Measurements from ENCODE around the gene ERVW-1. TPM values are rescaled to one million over a fixed set of nuclear protein-coding genes. Genes with fewer than 3 reads are reported as not detected.

The ERVW-1 gene
- total and polyA plus RNA-seq, 2 donors = 0.14 TPM; not detected in 1

DNA sequence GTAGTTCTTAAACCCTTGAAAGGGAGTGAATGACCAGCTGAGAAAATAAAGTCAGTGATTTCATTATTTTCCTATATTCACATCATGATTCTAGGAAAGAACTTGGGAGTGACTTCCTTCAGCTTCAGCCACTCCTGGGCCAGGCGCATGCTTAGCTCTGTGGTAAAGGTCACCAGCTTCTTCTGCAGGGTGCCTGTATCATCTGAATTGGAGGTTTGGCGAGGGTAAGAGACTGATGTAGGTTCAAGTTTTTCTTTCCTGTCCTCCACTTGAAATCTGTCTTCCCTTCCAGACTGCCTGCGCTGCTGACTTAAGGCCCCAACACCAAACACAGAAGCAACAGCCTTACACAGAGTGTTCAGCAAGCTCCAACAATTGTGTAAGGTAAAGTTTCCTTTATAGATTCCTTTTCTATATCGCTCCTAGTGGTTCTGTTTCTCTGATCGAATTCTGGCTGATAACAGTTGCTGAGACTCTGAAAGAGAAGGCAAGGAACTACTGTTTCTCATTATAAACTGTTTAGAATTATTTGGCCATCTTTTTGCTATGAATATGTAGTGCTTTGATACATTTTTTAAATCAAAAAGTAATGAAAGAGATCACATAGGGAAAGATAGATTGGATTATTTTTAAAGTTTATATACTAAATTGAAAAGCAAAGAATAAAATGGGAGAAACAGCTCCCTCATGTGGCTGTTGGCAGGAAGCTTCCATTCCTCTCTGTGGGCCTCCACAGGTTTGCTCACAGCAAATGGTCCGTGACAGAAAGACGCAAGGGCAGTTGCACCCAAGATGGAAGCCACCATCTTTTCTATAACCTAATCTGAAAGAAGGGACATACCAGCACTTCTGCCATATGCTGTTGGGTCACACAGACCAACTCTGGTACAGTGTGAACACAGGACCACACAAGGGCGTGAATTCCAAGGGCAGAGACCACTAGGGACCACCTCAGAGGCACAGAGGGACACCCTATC is 16.4 kb downstream of the ERVW-1 start:
- no peaks in the 10 kb centered on the region for H3K9me3 ChIP-seq (ENCODE audit: control insufficient read depth in 2 of 2, insufficient read depth in 1 of 2, low read length in 1 of 2)
- WGBS = 90% methylated on average over 8 of the region's 8 CpGs
- no peaks in the 10 kb centered on the region for H3K27me3 ChIP-seq (ENCODE audit: control insufficient read depth in 2 of 2, insufficient read depth in 1 of 2, low read length in 1 of 2)
- H3K4me3 ChIP-seq (ENCODE audit: low read length in 2 of 2) = no peak overlapping the region
- no peak overlapping the region for H3K27ac ChIP-seq (ENCODE audit: low read depth in 1 of 2, low read length in 1 of 2)
- peak in 6 of 9 donors; percentile 5 to 54 (median 15) for DNase-seq (ENCODE audit: low read depth in 6 of 9, low spot score in 9 of 9)
- no peaks in the 10 kb centered on the region for H3K4me1 ChIP-seq (ENCODE audit: control insufficient read depth in 2 of 2, insufficient read depth in 2 of 2, low read length in 2 of 2)
- H3K36me3 ChIP-seq (ENCODE audit: control insufficient read depth in 2 of 2, insufficient read depth in 2 of 2, low read length in 1 of 2) = peaks cover 2 to 5% of the 10 kb centered on the region in 2 donors

DNA sequence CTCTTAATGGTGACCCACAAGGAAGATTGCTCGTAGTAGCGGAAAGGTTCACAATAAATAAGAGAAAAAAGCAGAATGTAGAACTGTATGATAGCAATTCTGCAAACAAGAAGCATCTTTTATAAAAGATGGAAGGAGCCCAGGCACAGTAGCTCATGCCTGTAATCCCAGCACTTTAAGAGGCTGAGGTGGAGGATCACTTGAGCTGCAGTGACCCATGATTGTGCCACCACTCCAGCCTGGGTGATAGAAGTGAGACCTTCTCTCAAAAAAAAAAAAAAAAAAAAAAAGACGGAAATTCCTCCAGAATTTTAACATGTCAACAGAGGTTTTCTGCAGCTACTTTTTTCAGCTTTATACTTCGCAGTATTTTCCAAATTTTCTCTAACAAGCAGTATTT is 17.2 kb downstream of the ERVW-1 start:
- WGBS = 98% methylated on average over 4 of the region's 4 CpGs
- no peak overlapping the region for H3K27ac ChIP-seq (ENCODE audit: low read depth in 1 of 2, low read length in 1 of 2)
- no peak overlapping the region for H3K4me3 ChIP-seq (ENCODE audit: low read length in 2 of 2)
- no peaks in the 10 kb centered on the region for H3K27me3 ChIP-seq (ENCODE audit: control insufficient read depth in 2 of 2, insufficient read depth in 1 of 2, low read length in 1 of 2)
- no peaks in the 10 kb centered on the region for H3K9me3 ChIP-seq (ENCODE audit: control insufficient read depth in 2 of 2, insufficient read depth in 1 of 2, low read length in 1 of 2)
- H3K36me3 ChIP-seq (ENCODE audit: control insufficient read depth in 2 of 2, insufficient read depth in 2 of 2, low read length in 1 of 2) = peaks cover 7 to 12% of the 10 kb centered on the region in 2 donors
- no peak for DNase-seq (ENCODE audit: low read depth in 6 of 9, low spot score in 9 of 9)
- no peaks in the 10 kb centered on the region for H3K4me1 ChIP-seq (ENCODE audit: control insufficient read depth in 2 of 2, insufficient read depth in 2 of 2, low read length in 2 of 2)

DNA sequence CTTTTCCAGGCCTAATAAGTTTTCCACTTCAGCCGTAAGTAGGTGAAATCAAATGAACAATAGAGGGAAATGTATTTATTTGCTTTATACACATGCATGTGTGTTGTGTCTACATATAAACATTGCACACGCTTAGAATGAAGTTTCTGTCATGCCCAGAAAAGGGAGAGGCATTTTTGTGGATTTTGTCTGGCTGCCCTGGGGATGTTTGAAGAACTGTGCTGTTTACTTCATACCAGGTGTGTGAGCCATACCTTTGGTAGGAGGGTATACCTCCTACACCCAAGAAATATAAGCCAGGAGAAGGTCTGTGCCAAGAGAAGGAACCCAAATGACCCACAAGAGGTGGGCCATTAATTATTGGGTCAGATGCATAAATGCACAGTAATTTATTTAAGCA is 17.6 kb downstream of the ERVW-1 start:
- DNase-seq (ENCODE audit: low read depth in 6 of 9, low spot score in 9 of 9) = no peak
- WGBS = 98% methylated on average over 2 of the region's 2 CpGs
- Histone ChIP-seq H3K4me1 (ENCODE audit: control insufficient read depth in 2 of 2, insufficient read depth in 2 of 2, low read length in 2 of 2) (no peaks in the 10 kb centered on the region), H3K36me3 (ENCODE audit: control insufficient read depth in 2 of 2, insufficient read depth in 2 of 2, low read length in 1 of 2) (peaks cover 7 to 12% of the 10 kb centered on the region in 2 donors), H3K9me3 (ENCODE audit: control insufficient read depth in 2 of 2, insufficient read depth in 1 of 2, low read length in 1 of 2) (no peaks in the 10 kb centered on the region), H3K27me3 (ENCODE audit: control insufficient read depth in 2 of 2, insufficient read depth in 1 of 2, low read length in 1 of 2) (no peaks in the 10 kb centered on the region), H3K27ac (ENCODE audit: low read depth in 1 of 2, low read length in 1 of 2) (no peak overlapping the region), H3K4me3 (ENCODE audit: low read length in 2 of 2) (no peak overlapping the region)

DNA sequence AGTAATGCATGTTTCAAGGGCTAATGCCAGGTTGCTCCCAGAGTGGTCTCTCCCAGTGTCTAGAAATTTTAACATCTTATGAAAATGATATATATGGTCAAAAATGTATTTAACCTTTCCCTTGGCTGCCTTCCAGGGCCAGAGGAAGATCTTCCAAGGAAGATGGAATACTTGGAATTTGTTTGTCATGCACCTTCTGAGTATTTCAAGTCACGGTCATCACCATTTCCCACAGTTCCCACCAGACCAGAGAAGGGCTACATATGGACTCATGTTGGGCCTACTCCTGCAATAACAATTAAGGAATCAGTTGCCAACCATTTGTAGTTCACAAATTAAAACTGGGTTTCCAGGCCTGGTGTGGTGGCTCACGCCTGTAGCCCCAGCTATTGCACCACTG is 21.5 kb downstream of the ERVW-1 start:
- H3K4me1 ChIP-seq (ENCODE audit: control insufficient read depth in 2 of 2, insufficient read depth in 2 of 2, low read length in 2 of 2) = no peaks in the 10 kb centered on the region
- peaks cover 17 to 26% of the 10 kb centered on the region in 2 donors for H3K36me3 ChIP-seq (ENCODE audit: control insufficient read depth in 2 of 2, insufficient read depth in 2 of 2, low read length in 1 of 2)
- H3K27ac ChIP-seq (ENCODE audit: low read depth in 1 of 2, low read length in 1 of 2) = no peak overlapping the region
- DNase-seq (ENCODE audit: low read depth in 6 of 9, low spot score in 9 of 9) = no peak
- 98% methylated on average over 2 of the region's 2 CpGs for WGBS
- no peak overlapping the region for H3K4me3 ChIP-seq (ENCODE audit: low read length in 2 of 2)
- no peaks in the 10 kb centered on the region for H3K27me3 ChIP-seq (ENCODE audit: control insufficient read depth in 2 of 2, insufficient read depth in 1 of 2, low read length in 1 of 2)
- no peaks in the 10 kb centered on the region for H3K9me3 ChIP-seq (ENCODE audit: control insufficient read depth in 2 of 2, insufficient read depth in 1 of 2, low read length in 1 of 2)

DNA sequence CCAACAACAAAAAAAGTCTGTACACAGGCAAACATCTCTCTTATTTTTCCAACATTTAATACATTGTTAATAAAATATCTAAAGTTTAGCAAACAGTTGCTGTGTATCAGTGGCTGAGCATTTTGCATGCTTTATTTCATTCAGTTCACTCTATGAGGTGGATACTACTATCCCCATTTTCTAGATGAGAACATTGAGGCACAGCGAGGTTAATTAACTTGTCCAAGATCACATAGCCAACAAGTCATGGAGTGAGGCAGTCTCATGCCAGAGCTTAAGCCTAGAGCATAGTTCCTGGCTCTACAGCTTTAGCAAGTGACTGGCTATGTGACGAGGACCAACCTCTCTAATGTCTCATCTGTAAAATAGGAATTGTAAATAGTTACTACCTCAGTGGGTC is 26.1 kb downstream of the ERVW-1 start:
- H3K9me3 ChIP-seq (ENCODE audit: control insufficient read depth in 2 of 2, insufficient read depth in 1 of 2, low read length in 1 of 2) = no peaks in the 10 kb centered on the region
- H3K36me3 ChIP-seq (ENCODE audit: control insufficient read depth in 2 of 2, insufficient read depth in 2 of 2, low read length in 1 of 2) = peaks cover 17 to 32% of the 10 kb centered on the region in 2 donors
- DNase-seq (ENCODE audit: low read depth in 6 of 9, low spot score in 9 of 9) = no peak
- no peaks in the 10 kb centered on the region for H3K27me3 ChIP-seq (ENCODE audit: control insufficient read depth in 2 of 2, insufficient read depth in 1 of 2, low read length in 1 of 2)
- H3K27ac ChIP-seq (ENCODE audit: low read depth in 1 of 2, low read length in 1 of 2) = no peak overlapping the region
- WGBS = 98% methylated on average over 2 of the region's 2 CpGs
- H3K4me3 ChIP-seq (ENCODE audit: low read length in 2 of 2) = no peak overlapping the region
- peaks cover 4 to 8% of the 10 kb centered on the region in 2 donors for H3K4me1 ChIP-seq (ENCODE audit: control insufficient read depth in 2 of 2, insufficient read depth in 2 of 2, low read length in 2 of 2)

DNA sequence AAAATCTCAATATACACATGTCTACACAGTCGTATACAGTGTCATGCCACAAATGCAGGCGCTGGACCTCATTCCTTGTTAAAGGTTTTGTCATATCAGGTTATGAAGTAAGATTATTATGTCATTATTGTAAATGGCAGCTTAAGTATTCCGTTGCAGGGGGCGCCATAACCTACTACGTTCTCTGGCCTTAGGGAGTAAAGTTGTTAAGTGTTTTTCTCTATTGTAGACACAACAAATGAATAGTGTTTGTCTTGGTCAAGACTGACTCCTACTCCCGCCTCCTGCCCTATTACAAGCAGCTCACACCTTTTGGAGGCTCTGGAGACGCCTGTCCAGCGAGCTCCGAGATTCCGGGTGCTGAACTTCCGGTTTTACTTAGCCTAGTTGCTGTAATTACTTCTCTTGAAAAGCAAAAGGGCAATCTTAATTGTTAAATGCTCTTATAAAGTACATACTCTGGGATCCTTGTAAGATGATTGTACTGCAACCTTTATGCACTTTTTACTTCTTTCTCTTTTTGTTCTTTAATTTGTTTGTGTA is 29.5 kb downstream of the ERVW-1 start:
- H3K4me1 ChIP-seq (ENCODE audit: control insufficient read depth in 2 of 2, insufficient read depth in 2 of 2, low read length in 2 of 2) = peaks cover 6 to 10% of the 10 kb centered on the region in 2 donors
- H3K27me3 ChIP-seq (ENCODE audit: control insufficient read depth in 2 of 2, insufficient read depth in 1 of 2, low read length in 1 of 2) = no peaks in the 10 kb centered on the region
- no peaks in the 10 kb centered on the region for H3K9me3 ChIP-seq (ENCODE audit: control insufficient read depth in 2 of 2, insufficient read depth in 1 of 2, low read length in 1 of 2)
- H3K36me3 ChIP-seq (ENCODE audit: control insufficient read depth in 2 of 2, insufficient read depth in 2 of 2, low read length in 1 of 2) = peaks cover 6 to 18% of the 10 kb centered on the region in 2 donors
- whole genome bisulfite sequencing = 2% methylated on average over 11 of the region's 11 CpGs
- peak overlapping the region; percentile 86 to 95 for H3K4me3 ChIP-seq (ENCODE audit: low read length in 2 of 2)
- peak overlapping the region; percentile 95 to 97 for H3K27ac ChIP-seq (ENCODE audit: low read depth in 1 of 2, low read length in 1 of 2)
- DNase-seq (ENCODE audit: low read depth in 6 of 9, low spot score in 9 of 9) = peak; percentile 58 to 92 (median 69)

DNA sequence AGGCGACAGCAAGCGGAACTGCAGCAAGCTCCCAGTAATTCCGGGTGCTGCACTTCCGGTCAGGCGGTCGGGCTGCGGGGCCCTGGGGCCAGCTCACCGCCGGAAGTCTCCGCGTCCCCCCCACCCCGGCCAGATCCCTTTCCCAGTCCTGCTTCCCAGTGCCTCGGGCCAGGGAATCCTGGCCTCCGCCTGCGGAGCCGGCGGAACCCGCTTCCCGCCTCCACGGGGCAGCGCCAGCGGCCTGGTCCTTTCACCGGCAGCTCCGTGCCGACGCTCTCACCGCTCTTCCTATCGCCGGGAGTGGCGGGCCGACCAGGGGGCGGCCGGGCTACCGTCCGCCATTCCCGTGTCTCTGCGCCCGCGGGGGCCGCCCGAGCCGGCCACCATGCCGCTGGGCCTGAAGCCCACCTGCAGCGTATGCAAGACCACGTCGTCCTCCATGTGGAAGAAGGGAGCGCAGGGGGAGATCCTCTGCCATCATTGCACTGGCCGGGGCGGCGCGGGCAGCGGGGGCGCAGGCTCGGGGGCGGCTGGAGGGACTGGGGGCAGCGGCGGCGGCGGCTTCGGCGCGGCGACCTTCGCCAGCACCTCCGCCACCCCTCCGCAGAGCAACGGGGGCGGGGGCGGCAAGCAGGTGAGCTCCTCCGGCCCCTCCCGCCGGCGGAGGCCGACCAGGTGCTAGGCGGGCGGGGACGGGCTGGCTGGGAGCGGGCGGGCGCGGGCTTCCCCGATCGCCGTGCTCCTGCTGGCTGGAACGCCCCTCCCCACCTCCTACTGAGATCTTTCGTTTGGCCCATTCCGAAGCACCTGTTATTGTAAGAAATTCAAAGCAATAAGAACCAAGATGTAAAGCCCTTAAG is 30.2 kb downstream of the ERVW-1 start, which contains the start of gene GATAD1:
GATAD1 (plus strand) TSS at position 138 of the 860 bp plus-strand sequence; CDS start at position 386, 248 bp downstream.
- H3K36me3 ChIP-seq (ENCODE audit: control insufficient read depth in 2 of 2, insufficient read depth in 2 of 2, low read length in 1 of 2) = peaks cover 6 to 13% of the 10 kb centered on the region in 2 donors
- peak in 6 of 9 donors; percentile 74 to 85 (median 77) for DNase-seq (ENCODE audit: low read depth in 6 of 9, low spot score in 9 of 9)
- H3K9me3 ChIP-seq (ENCODE audit: control insufficient read depth in 2 of 2, insufficient read depth in 1 of 2, low read length in 1 of 2) = no peaks in the 10 kb centered on the region
- no peaks in the 10 kb centered on the region for H3K27me3 ChIP-seq (ENCODE audit: control insufficient read depth in 2 of 2, insufficient read depth in 1 of 2, low read length in 1 of 2)
- H3K27ac ChIP-seq (ENCODE audit: low read depth in 1 of 2, low read length in 1 of 2) = peak within 1 kb of the TSS; percentile 95 to 97
- H3K4me1 ChIP-seq (ENCODE audit: control insufficient read depth in 2 of 2, insufficient read depth in 2 of 2, low read length in 2 of 2) = peaks cover 6 to 10% of the 10 kb centered on the region in 2 donors
- H3K4me3 ChIP-seq (ENCODE audit: low read length in 2 of 2) = peak within 1 kb of the TSS; percentile 86 to 95
- under 1% methylated on average over 87 of the region's 87 CpGs for WGBS

DNA sequence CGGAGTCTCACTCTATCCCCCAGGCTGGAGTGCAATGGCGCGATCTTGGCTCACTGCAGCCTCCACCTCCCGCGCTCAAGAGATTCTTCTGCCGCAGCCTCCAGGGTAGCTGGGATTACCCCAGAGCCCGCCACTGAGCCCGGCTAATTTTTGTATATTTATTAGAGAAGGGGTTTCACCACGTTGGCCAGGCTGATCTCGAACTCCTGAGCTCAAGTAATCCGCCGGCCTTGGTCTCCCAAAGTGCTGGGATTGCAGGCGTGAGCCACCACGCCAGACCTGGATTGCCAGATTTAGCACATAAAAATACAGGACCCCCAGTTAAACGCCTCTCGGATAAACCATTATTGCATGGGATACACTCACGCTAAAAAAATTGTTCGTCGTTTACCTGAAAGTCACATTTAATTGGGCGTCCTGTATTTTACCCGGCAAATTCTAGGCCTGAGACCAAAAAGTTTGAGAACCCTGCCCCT is 30.8 kb downstream of the ERVW-1 start:
- Histone ChIP-seq H3K4me3 (ENCODE audit: low read length in 2 of 2) (peak overlapping the region; percentile 86 to 95), H3K27ac (ENCODE audit: low read depth in 1 of 2, low read length in 1 of 2) (peak overlapping the region; percentile 95 to 97), H3K9me3 (ENCODE audit: control insufficient read depth in 2 of 2, insufficient read depth in 1 of 2, low read length in 1 of 2) (no peaks in the 10 kb centered on the region), H3K36me3 (ENCODE audit: control insufficient read depth in 2 of 2, insufficient read depth in 2 of 2, low read length in 1 of 2) (peaks cover 3 to 13% of the 10 kb centered on the region in 2 donors), H3K27me3 (ENCODE audit: control insufficient read depth in 2 of 2, insufficient read depth in 1 of 2, low read length in 1 of 2) (no peaks in the 10 kb centered on the region), H3K4me1 (ENCODE audit: control insufficient read depth in 2 of 2, insufficient read depth in 2 of 2, low read length in 2 of 2) (peaks cover 6 to 10% of the 10 kb centered on the region in 2 donors)
- peak in 3 of 9 donors; percentile 73 to 93 (median 81) for DNase-seq (ENCODE audit: low read depth in 6 of 9, low spot score in 9 of 9)
- WGBS = 61% methylated on average over 21 of the region's 21 CpGs
